Measurements from ENCODE around the gene HIVEP3.

Gene HIVEP3

DNA sequence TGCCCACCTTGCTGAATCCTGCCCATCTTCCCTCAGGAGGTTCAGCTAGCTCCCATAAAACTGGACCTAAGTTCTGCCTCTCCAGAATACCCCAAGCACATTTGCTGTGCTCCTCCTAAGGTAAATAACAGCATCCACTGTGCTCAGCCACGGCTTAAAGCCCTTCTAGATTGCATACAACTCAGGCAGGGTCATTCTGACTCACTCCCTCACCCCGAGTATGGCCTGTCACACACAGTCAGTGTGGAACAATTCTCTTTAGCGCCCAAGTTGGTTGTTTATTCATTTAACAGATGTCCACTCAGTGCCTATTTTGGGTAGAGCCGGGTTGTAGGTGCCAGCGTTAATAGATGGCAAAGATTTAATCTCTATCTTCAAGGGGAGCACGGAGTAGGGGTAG is 286.8 kb downstream of the HIVEP3 start:
- no peak for TF ChIP-seq CTCF (IDR thresholded peaks at IDR 0.05; ENCODE audit: unreplicated experiment in 3 of 3)
- H3K4me1 Mint-ChIP-seq: peaks cover 8% of the 10 kb centered on the region

DNA sequence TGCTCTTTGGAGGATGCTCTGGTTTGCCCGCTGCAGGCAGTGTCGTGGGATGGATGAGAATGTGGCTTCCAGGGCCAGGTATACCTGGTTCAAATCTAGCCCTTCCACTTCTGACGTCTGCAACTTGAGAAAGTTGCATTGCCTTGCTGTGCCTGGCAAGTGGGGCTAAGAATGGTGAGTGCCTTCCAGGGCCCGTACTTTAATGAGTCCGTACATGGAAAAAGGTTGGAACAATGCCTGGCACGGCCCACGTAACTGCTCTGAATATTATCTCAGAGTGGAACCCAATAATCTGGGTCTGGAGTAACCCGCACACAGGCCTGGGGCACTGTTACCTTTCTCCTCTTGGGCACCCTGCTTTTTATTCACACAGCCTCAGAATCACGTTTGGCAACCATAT is 287.6 kb downstream of the HIVEP3 start:
- Mint-ChIP-seq H3K27me3 (ENCODE audit: low read depth) (peaks cover 17% of the 10 kb centered on the region), H3K27ac (no peak overlapping the region), H3K4me3 (no peak overlapping the region), H3K9me3 (no peaks in the 10 kb centered on the region), H3K36me3 (ENCODE audit: low read depth) (no peaks in the 10 kb centered on the region), H3K4me1 (peaks cover 12% of the 10 kb centered on the region)
- no peak for TF ChIP-seq CTCF (IDR thresholded peaks at IDR 0.05; ENCODE audit: unreplicated experiment in 3 of 3)

More for the DNA sequence above, 286.8 kb downstream of the HIVEP3 start:
- Mint-ChIP-seq H3K4me3 (no peak overlapping the region), H3K36me3 (ENCODE audit: low read depth) (no peaks in the 10 kb centered on the region), H3K9me3 (no peaks in the 10 kb centered on the region), H3K27ac (no peak overlapping the region), H3K27me3 (ENCODE audit: low read depth) (peaks cover 17% of the 10 kb centered on the region)

DNA sequence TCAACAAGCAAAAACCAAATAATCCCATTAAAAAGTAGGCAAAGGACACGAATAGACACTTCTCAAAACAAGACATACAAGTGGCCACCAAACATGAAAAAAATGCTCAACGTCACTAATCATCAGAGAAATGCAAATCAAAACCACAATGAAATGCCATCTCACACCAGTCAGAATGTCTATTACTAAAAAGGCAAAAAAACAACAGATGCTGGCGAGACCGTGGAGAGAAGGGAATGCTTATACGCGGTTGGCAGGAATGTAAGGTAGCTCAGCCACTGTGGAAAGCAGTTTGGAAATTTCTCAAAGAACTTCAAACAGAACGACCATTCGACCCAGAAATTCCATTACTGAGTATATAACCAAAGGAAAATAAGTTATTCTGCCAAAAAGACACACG is 289.2 kb downstream of the HIVEP3 start:
- no peak for TF ChIP-seq CTCF (IDR thresholded peaks at IDR 0.05; ENCODE audit: unreplicated experiment in 3 of 3)
- no peaks in the 10 kb centered on the region for H3K36me3 Mint-ChIP-seq (ENCODE audit: low read depth)
- H3K4me3 Mint-ChIP-seq: no peak overlapping the region
- peaks cover 16% of the 10 kb centered on the region for H3K4me1 Mint-ChIP-seq
- H3K27me3 Mint-ChIP-seq (ENCODE audit: low read depth): peaks cover 17% of the 10 kb centered on the region
- H3K9me3 Mint-ChIP-seq: no peaks in the 10 kb centered on the region
- no peak overlapping the region for H3K27ac Mint-ChIP-seq

DNA sequence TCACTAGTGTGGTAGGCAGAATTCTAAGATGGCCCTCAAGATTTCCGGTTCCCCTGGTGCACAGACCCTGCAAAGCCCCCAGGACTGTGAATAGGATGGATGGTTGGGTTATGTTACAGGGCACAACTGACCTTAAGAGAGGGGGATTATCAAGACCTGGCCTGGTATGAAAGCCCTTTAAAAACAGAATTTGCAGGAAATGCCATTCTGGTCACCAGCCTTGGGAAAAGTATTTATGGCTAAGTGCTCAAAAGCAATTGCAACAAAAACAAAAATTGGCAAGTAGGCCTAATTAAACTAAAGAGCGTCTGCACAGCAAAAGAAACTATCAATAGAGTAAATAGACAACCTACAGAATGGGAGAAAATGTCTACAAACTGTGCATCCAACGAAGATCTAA is 289.6 kb downstream of the HIVEP3 start:
- Mint-ChIP-seq H3K27me3 (ENCODE audit: low read depth) (peaks cover 17% of the 10 kb centered on the region), H3K27ac (no peak overlapping the region), H3K4me3 (no peak overlapping the region), H3K9me3 (no peaks in the 10 kb centered on the region), H3K36me3 (ENCODE audit: low read depth) (no peaks in the 10 kb centered on the region), H3K4me1 (peaks cover 15% of the 10 kb centered on the region)
- no peak for TF ChIP-seq CTCF (IDR thresholded peaks at IDR 0.05; ENCODE audit: unreplicated experiment in 3 of 3)

DNA sequence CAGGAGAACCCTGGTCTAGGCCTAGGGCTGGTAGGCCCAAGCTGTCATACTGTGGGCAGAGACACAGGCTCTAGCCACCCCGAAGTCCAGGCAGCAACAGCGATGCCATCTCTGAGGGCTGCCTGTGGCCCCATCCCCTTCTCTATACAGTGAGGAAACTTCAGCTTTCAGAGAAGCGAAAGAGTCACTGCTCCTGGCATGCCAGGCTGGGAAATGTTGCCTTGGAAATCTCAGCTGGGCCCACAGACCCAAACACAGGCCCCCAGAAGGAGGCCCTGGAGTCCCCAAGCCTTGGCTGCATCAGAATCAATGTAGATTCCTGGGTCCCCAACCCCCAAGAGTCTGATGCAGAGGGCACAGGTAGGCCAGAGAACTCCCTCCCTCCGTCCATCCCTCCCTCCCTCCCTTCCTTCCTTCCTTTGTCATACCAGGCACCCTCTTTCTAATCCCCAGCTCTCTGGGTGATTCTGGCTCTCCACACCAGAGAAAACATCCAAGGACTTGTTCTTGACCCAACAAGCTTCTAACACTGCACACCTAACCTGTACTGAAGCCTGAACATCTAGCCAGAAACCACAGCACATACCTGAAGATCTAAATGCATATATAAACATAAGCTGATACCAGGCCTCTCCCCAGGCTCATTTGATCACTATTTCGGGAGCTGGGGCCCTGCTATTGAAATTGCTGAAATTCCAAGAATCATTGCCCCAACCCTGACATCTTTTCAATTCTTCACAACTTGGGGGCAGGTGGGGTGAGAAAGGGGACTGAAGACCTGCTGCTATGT is 291.0 kb downstream of the HIVEP3 start:
- no peak for TF ChIP-seq CTCF (IDR thresholded peaks at IDR 0.05; ENCODE audit: unreplicated experiment in 3 of 3)
- peaks cover 12% of the 10 kb centered on the region for H3K27me3 Mint-ChIP-seq (ENCODE audit: low read depth)
- H3K27ac Mint-ChIP-seq: no peak overlapping the region
- peaks cover 14% of the 10 kb centered on the region for H3K4me1 Mint-ChIP-seq
- H3K9me3 Mint-ChIP-seq: no peaks in the 10 kb centered on the region
- no peak overlapping the region for H3K4me3 Mint-ChIP-seq
- no peaks in the 10 kb centered on the region for H3K36me3 Mint-ChIP-seq (ENCODE audit: low read depth)

Data from nephron (organoid).